Ishikawa (cell line): ENCODE results near the gene SEMA3B.

Source experiments
- RAD21 ChIP-seq: IDR thresholded peaks from 2 replicates; pipeline ENCODE4 v1.6.1; 2012; ENCODE audit warnings: low read depth
- TCF12 ChIP-seq: IDR thresholded peaks from 2 replicates; pipeline ENCODE4 v1.6.1; 2012; ENCODE audit warnings: low read depth

- peak; percentile 11; the same call in 1 of the 2 replicates for TF ChIP-seq RAD21
- TF ChIP-seq TCF12 = peak; percentile 90
These were observed at the start of gene SEMA3B for GRCh38 chr3:50268703-50269451.
